Epidermal melanocyte (primary cell): ENCODE results near the gene CLCNKB.

Experiments
- DNase-seq: peaks from one replicate; pipeline ENCODE4 v3.0.0; 2011; ENCODE audit warnings: low spot score; ENCODE audit not compliant: insufficient read length

Gene CLCNKB

DNA sequence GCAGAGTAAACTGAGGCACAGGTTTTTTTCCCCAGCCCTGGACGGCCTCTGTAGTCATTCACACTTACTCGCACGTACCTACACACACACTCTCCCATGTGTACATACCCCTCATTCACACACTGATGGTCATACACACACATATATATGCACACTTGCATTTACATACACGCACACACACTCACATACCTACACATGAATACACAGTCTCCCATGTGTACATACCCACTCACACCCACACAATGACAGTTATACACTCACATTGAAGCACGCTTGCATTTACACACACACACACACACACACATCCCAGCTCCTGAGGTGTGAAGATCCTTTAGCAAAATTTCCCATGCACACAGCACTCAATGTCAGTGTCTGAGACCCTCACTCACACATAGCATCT lies 30.6 kb downstream of the CLCNKB start:
- no peak for DNase-seq

DNA sequence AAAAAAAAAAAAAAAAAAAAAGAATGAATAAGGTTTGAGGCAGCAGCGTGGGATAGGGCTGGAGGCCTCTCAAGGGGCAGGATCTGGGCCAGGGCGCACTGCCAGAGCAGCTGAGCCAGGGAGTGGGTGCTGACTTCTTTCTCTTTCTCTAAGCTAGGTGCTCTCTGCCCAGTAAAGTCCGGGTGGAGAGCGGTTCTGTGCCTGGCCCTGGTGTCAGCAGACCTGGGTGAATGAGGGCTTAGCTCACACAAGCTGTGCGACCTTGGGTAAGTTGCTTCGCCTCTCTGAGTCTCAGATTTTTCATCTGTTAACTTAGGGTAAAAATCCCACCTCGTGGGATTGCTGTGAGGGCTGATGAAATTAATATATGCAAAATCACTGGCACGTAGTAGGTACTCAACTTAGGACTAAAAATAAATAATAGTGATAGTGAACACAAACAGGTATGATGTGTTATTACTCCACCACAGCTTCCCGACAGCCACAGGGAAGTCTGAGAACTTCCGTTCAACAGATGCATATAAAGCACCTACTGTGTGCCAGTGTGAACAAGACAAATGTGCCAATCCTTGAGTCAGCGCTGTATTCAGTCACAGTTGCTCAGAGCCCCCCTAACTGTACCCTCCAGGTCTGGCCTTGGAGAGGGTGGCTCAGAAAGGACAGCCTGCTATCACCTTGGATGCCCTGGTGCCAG lies 31.9 kb downstream of the CLCNKB start:
- DNase-seq: no peak

DNA sequence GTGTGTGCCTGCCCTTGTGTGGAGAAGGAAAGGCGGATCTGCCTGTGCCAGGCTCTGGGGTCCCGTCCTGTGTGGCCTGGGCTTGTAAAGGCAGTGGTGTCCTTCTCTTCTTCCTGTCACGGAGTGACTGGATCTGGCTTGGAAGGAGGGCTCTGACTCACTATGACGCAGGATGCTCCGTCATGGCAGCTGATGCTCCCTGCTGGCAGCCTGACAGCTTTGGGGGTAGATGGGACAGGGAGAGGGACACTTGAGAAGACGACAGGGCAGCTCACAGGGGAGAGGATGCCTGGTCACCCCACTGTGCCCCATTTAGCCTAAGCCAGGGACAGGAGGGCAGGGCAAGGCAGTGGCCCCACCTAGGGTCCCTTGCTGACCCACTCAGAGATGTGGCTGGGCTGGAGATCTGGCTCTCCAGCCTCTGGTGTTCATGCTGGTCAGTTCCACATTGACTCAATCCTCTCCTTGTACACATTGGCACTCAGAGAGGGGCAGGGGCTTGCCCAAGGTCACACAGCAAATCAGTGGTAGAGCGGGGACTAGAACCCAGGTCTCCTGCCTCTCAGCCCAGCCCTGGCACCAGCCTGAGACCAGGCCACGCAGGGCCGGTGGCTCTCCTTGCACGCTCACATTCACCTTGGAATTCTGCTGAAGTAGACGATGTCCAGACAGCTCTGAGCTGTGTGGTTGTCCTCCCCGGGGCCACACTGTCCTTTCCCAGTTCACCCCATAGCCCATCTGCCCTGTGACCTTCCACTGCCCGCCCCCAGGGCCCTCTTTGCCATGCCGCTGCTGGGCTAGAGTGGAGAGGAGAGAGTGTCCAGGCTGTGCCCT lies 32.7 kb downstream of the CLCNKB start:
- DNase-seq: no peak

DNA sequence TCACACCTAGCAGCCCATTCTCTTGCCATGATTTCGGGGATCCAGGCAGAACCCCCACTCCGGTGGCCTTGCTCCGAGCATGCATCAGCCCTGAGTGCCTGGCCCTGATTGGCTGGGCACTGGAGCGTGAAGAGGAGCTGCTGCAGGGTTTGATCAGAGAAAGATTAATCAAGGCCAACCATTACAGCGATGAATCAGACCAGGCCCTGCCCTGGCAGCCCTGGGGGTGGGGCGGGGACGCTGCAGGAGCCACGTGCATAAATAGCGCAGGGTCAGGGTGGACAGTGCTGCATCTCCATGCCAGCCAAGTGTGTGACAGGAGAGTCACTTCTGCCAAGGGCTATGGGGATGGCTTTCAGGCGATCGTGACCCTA lies 33.3 kb downstream of the CLCNKB start:
- no peak for DNase-seq

DNA sequence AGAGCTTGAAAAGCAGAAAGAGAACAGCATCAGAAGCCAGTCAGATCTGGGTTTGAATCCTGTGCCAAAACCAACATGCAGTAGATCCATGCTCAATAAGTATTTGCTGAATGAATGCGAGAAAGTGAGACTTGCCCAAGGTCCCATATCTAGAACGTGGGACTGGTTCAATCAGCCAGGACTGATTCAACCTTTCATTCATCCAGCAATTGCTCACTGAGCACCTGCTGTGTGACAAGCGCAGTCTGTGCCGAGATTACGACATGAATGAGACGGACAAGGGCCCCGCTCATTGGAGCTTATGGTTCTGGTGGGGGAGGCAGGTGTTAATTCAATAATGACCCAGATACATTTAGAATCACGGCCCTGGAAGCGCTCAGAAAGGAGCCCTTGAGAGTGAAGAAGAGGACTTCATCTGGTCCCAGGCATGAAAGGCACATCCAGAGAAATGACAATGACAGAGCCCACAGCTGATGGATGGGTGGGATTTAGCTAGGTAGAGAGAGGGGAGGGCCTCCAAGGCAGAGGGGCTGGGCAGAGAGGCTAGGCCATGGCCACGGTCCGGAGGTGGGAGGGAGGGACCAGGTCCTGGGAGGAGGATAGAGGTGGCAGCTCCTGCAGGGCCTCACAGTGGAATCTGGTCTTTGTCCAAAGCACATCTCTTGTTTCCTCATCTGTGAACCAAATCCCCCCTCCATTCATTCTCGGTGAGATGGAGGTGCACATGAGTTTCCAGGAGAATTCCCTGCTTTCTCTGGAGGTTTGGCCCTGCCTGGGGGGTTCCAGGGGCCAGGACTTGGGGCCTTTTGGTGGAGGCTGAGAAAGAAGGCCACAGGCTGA lies 34.0 kb downstream of the CLCNKB start:
- no peak for DNase-seq

DNA sequence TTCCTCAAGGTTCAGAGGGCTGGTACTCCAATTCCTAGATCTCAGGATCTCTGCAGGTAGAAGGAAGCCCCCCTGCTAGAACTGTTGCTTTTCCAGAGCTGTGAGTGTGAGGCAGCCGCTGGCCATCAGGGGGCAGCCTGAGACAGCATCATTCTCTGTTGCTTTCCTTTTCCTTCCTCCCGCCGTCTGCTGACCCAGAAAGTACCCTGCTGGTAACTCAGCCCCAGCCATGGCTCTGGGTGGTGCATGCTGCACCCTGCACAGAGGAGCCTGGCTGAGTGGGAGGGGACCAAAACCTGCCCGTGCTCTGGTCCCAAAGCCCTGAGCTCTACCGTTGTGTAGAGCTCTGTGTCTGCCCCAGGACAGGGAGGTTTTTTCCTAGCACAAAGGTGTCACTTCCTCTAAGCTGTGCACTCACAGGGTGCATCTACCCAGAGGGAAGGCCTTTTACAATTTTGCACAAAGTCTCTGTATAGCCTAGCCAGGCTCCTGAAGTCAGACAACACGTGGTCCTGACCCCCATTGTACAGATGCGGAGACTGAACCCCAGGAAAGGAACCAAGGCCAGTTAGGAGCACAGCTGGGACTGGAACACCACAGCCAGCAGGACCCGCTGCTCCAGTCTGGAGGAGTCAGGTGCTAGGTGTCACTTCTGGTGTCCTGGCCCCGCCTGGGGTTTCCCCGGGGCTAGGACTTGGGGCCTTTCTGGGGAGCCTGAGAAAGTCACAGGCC lies 35.5 kb downstream of the CLCNKB start:
- DNase-seq: peak; percentile 74

DNA sequence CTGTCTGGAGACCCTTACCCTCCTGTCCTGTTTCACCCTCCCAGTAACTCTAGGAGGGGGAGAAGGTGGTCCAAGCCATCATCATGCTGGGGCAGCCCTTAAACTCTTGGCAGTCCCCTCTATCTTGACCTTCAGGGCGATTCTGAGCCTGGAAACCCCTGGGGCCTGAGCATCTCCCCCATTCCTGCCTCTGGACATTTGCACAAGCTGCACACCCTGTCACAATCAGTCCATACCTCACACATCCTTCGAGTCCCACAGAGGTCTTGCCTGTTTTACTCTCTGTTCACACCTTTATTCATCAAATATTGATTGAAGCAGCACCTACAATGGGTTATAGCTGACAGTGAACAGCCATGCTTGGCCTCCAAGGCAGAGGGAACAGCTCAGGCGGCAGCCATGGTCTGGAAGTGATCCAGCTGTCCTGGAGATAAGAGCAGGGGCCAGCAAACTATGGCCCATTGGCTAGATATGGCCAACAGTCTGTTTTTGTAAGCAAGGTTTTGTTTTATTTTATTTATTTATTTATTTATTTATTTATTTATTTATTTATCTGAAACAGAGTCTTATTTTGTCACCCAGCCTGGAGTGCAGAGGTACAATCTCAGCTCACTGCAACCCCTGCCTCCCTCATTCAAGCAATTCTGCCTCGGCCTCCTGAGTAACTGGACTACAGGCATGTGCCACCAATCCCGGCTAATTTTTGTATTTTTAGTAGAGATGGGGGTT lies 37.0 kb downstream of the CLCNKB start:
- DNase-seq: no peak

DNA sequence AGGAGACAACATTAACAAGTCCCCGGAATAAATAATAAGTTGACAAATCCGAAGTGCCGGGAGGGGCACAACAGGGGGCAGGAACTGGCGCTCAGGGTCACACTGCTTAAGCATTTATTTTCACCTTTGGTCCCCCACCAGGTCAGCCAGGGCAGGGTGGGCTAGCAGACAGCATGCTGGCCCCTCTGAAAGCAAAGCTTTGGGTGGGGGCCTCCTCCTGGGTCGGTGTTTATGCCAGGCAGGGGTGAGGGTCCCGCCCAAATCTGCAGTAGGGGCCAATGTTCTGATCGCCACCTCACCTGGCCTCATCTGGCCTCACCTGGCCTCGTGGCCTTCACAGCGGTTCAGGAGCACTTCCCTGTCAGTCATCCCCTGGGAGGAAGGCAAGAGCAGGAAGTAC lies 38.1 kb downstream of the CLCNKB start:
- DNase-seq: no peak

DNA sequence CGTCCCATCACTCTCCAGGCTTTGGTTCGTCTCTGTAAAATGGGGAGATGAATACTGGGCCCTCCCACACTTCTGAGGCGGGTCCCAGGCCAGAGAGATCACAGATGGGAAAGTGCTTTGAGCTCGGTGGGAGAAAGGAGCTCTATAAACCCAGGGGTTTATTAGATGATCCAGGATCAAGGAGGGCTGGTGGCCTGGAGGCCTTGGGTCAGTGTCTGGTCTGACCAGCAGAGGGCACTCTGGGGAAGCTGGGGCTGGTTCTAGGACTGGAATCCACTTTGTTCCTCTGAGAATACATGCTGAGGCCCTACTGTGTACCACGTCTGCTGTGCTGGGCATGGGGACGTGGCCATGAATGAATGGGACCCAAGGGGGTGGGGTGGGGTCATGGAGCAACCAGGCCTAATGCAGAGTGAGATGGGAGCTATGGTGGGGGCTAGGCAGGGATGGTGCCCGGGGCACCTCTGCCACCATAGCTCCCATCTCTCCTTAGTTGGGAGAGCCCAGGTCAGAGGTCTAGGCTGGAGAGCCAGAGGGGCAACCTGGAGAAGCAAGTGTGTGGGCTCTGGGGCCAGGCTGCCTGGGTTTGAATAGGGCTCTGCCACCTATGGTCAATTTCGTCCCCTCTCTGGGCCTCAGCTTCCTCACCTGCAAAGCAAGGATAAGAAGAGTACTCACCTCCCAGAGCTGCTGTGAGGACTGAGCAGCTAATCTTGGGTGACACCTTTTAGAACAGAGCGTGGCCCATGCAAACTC lies 38.9 kb downstream of the CLCNKB start:
- peak; percentile 77 for DNase-seq

DNA sequence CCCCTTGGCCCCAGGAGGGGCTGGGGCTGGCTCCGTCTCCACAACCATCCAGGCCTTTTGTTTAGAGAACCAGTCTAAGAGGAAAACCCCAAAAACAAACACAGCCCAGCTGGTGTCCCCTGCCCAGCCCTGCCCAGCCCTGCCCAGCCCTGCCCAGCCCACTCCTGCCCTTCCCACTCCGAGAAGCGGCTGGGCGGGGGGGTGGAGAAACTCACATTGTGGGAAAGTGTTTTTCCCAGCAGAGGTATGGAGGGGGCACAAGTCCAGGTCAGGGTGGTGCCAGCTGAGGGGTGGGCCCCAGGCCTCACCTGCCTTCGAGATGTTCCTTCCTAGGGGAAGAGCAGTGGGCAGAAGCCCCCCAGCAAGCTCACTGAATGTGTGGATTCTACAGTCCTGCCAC lies 39.9 kb downstream of the CLCNKB start:
- DNase-seq: no peak

DNA sequence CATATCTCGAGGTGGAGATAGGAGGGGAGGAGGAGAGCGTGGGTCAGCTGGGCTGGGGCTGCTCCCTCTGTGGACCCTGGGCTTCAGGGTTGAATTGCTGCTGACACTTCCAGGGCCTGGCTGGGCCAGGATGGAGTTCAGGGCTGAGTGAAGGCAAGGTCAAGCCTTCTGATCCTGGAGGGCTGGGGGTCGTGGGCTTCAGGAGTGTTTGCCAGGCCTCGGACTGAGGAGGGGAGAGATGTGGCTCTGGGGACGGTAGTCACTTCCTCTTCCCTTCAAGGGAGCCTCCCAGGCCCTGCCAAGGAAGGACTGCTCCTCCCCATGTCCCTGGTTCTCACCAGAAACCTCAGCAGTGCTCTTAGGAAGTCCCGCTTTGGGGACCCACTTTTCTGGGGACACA lies 41.9 kb downstream of the CLCNKB start:
- DNase-seq: no peak

DNA sequence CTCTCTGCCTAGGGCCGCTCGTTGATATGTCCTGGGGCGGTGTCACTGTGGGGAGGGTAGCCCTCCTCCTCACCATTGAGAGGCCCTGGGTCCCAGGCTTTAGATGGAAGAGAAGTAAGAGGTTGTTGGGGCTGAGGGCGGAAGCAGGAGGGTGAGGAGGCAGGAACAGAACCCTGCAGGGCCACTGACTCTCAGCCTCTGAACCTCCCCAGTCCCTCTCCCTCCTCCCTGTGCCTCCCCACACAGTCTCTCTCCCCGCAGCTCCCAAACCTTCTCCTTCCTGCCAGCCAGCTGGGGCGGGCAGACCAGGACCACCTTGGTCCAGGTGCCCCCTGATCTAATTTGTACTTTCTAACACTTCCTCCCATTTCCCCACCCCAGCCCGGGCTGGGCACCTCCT lies 44.2 kb downstream of the CLCNKB start:
- DNase-seq: no peak

DNA sequence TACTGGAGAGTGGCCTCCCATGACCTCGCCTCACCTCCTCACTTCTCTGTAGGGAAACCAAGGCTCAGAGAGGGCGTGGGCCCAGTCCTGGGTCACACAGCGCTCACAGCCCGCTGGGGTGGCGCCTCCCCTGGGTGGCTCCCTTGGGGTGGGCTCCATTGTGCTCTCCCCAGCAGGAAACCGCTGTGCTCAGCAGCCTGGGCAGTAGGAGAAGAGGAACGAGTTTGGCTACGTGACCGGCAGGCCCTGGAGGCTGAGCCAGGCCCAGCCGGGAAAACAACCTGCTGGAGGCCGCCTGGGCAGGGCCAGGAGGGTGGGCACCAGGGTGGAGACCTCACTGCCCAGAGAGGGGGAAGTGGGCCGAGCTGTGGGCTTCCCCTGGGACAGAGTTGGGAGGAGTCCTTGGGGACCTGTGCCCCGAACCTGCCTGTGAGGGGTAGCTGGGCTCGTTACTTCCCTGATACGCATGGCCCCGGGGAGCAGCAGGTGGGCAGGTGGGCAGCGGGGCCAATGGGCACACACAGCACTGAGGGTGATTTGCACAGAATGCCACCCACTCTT lies 44.8 kb downstream of the CLCNKB start:
- no peak for DNase-seq

DNA sequence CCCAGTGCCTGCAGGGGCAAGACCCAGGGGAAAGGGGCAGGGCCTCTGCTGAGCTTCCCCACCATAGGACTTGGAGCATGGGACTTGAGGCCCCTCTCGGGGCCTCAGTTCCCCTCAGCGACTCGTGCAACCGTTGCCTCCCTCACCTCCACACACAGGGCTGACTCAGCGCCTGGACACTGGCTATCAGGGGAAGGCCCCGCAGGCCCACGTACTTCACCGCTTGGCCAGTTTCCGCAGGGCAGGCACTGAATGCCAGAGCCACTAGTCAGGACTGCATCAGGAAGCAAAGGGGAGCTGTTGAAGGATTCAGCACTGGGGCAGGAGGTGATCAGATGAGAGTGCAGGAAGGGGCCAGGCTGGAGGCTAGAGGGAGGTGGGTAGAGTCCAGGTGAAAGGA lies 45.4 kb downstream of the CLCNKB start:
- DNase-seq: peak; percentile 22

DNA sequence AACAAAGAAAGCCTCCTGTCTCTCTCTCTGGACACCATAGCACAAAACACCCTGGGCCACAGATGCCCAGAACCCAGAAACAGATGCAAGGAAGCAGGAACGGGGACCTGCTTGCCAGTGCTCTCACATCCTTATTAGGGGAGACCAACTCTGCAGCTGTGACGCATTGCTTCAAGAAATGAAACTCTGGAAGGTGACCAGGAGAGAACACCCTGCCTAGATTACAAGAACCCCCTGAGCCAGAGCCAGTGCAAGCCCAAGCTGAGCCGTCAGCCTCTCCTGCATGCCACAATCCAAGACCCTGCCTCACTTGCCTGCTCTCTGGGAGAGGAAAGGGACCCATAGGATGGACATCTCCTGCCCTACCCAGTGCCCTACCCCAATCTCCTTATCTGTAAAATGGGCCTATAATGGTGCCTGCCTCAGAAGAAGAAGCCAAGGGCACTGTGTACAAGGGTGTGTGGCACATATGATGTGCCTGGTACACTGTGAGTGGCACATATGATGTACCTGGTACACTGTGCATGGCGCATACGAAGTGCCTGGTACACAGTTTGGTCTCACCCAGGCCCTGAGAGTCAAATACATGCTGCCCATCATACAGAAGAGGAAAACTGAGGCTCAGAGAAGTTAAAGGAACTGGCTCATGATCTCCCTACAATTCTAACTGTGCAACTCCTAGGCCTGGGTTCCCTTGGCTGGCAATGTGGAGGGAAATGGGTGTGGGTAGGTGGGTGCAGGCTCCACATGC lies 46.7 kb downstream of the CLCNKB start:
- peak; percentile 12 for DNase-seq

DNA sequence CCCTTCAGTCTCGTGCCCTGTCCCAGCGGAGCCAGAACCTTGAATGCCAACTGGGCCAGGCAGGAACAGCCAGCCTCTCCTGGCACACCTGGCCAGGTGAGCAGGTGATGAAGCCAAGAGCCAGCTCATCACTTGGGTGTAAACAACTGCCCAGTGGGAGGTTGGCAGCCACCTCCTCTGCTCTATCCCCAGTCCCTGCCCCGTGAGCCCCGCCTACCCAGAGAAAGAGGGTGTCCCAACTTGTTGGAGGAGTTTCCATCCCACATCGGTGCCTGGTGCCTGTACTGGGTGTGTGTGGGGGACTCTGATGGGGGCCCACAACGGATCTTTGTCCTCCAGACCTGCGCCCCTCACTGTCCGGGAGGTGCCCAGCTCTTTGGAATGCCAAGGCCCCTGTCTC lies 47.7 kb downstream of the CLCNKB start:
- DNase-seq: peak; percentile 4

DNA sequence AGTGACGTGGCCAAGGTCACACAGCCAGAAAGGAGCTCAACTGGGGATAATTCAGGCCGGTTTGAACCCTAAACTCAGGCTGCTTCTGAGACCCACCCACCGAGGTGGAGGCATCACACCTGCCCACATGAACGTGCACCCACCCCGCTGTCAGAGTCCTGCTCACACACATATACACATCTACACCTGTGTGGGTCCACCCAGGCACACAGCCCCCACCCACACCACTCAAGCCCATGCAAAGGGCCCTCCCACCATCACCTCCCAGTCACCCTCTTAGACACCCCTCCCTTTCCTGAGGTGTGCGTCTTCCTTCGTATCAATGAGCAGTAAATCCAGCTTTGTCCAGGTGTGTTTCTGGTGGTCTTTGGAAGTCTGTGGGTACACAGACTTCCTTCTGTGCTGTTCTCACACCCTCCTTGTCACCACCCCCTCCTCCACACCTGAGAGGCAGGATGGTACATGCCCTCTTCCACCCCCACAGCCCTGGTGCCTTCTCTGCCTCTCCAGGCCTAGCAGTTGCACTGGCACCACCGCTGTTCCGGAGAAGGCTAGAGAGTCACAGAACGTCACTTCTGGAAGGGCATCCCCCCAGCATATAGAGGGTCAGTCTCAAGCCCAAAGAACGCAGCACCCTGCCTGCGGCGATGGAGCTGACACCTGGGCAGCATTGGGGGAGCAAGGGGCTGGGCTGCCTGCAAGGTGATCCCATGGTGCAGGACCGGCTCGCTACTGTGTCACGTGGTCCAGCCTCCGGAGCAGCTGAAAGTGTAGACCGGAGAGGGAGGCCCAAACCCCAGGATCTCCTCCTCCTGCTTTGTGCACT lies 48.7 kb downstream of the CLCNKB start:
- peak; percentile 13 for DNase-seq

DNA sequence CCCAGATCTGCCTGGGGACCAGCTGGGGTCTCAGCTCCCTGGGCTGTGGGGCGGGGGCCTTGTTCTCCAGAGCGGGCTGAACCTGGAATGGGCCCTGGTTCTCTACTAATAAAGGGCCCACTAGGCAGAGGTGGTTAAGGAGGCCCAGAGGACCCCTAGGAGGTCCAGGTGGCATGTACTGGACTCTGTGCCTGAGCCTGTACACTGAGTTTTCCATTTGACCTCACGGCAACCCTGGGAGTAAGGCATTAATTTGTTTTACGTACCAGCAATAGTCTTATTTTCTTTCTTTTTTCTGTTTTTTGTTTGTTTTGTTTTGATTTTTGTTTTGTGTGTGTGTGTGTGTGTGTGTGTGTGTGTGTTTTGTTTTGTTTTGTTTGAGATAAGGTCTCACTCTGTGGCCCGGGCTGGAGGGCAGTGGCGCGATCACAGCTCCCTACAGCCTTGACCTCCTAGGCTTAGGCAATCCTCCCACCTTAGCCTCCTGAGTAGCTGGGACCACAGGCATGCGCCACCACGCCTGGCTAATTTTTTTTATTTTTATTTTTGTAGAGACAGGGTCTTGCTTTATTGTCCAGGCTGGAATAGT lies 49.4 kb downstream of the CLCNKB start:
- DNase-seq: peak; percentile 7
